HG02759 (cell line): Measurements from ENCODE around the gene GALNT10.

Experiments used
- ATAC-seq: cut with Tn5 transposase; IDR thresholded peaks from one replicate; pipeline ENCODE4 v1.9.1; 2021; ENCODE audit warnings: mild to moderate bottlenecking, moderate library complexity; ENCODE audit not compliant: unreplicated experiment

GALNT10 gene

GRCh38 chr5:154372661-154373060 lies 182.1 kb downstream of the GALNT10 start:
- no peak for ATAC-seq

- no peak for ATAC-seq
Observed at GRCh38 chr5:154373326-154373725, 182.8 kb downstream of the GALNT10 start.

- no peak for ATAC-seq
Observed at GRCh38 chr5:154373729-154374179, 183.2 kb downstream of the GALNT10 start.

GRCh38 chr5:154374264-154374663 lies 183.7 kb downstream of the GALNT10 start:
- ATAC-seq = no peak

GRCh38 chr5:154375329-154376008 lies 184.9 kb downstream of the GALNT10 start:
- no peak for ATAC-seq

- no peak for ATAC-seq
Observed at GRCh38 chr5:154376481-154376880, 185.9 kb downstream of the GALNT10 start.

- ATAC-seq = no peak
Observed at GRCh38 chr5:154377754-154378533, 187.4 kb downstream of the GALNT10 start.

GRCh38 chr5:154380263-154380662 lies 189.7 kb downstream of the GALNT10 start:
- no peak for ATAC-seq

- peak; percentile 98 for ATAC-seq
Observed at GRCh38 chr5:154384480-154385235, 194.1 kb downstream of the GALNT10 start.

- ATAC-seq = peak; percentile 23
Observed at GRCh38 chr5:154385236-154385512, 194.6 kb downstream of the GALNT10 start.

GRCh38 chr5:154386952-154387629 lies 196.6 kb downstream of the GALNT10 start:
- ATAC-seq = no peak

- no peak for ATAC-seq
Observed at GRCh38 chr5:154388842-154389241, 198.3 kb downstream of the GALNT10 start.

GRCh38 chr5:154390096-154390495 lies 199.6 kb downstream of the GALNT10 start:
- ATAC-seq = no peak

- no peak for ATAC-seq
Observed at GRCh38 chr5:154390746-154391359, 200.3 kb downstream of the GALNT10 start.

- ATAC-seq = no peak
Observed at GRCh38 chr5:154391788-154392187, 201.3 kb downstream of the GALNT10 start.

- no peak for ATAC-seq
Observed at GRCh38 chr5:154393850-154394249, 203.3 kb downstream of the GALNT10 start.

- no peak for ATAC-seq
Observed at GRCh38 chr5:154394307-154394706, 203.8 kb downstream of the GALNT10 start.

GRCh38 chr5:154395407-154396106 lies 205.0 kb downstream of the GALNT10 start:
- no peak for ATAC-seq

- ATAC-seq = no peak
Observed at GRCh38 chr5:154396128-154396527, 205.6 kb downstream of the GALNT10 start.
